Fibroblast of mammary gland (primary cell): ENCODE data around the gene MRPS18B.
"Not testable (repeated sequence)": the region's sequence is repeated elsewhere in the genome, so short reads cannot be mapped to it uniquely, and the experiment has no call there.

ENCODE experiments used
- DNase-seq: peaks from one replicate; pipeline ENCODE4 v3.0.0-alpha.2; 2010; ENCODE audit warnings: low read depth
- H3K4me3 ChIP-seq: 2 replicates; pipeline ENCODE4 v1.5.1; 2011; ENCODE audit warnings: low read depth, mild to moderate bottlenecking, low read length, moderate library complexity; ENCODE audit not compliant: control insufficient read depth
- TF ChIP-seq, protein P1 (sequence below): conservative IDR thresholded peaks from 2 replicates; pipeline ENCODE4 v1.5.1; 2011; ENCODE audit warnings: low read depth, low read length, inconsistent platforms; ENCODE audit not compliant: control insufficient read depth, insufficient read depth

Gene MRPS18B

DNA sequence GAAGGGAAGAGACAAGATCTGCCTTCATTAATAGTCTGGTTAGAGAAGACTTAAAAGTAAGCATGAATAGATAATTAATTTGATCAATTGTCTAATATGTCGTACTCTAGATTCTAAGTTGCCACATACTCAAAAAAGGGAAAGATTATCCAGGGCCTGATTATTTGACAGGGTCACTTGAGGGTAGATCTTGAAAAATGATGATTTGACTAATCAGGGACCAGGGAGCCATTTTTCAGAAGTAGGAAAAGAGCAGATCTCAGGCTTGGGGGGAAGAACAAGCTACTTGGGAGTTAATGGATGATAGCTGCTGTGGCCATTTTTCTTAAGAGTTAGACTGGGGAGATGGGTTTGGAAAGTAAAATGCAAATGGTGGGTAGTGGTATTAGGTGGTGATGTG lies 25.4 kb upstream of the MRPS18B start:
- no peak for DNase-seq
- TF ChIP-seq, protein P1, sequence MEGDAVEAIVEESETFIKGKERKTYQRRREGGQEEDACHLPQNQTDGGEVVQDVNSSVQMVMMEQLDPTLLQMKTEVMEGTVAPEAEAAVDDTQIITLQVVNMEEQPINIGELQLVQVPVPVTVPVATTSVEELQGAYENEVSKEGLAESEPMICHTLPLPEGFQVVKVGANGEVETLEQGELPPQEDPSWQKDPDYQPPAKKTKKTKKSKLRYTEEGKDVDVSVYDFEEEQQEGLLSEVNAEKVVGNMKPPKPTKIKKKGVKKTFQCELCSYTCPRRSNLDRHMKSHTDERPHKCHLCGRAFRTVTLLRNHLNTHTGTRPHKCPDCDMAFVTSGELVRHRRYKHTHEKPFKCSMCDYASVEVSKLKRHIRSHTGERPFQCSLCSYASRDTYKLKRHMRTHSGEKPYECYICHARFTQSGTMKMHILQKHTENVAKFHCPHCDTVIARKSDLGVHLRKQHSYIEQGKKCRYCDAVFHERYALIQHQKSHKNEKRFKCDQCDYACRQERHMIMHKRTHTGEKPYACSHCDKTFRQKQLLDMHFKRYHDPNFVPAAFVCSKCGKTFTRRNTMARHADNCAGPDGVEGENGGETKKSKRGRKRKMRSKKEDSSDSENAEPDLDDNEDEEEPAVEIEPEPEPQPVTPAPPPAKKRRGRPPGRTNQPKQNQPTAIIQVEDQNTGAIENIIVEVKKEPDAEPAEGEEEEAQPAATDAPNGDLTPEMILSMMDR, result no peak
- no peak overlapping the region for H3K4me3 ChIP-seq

DNA sequence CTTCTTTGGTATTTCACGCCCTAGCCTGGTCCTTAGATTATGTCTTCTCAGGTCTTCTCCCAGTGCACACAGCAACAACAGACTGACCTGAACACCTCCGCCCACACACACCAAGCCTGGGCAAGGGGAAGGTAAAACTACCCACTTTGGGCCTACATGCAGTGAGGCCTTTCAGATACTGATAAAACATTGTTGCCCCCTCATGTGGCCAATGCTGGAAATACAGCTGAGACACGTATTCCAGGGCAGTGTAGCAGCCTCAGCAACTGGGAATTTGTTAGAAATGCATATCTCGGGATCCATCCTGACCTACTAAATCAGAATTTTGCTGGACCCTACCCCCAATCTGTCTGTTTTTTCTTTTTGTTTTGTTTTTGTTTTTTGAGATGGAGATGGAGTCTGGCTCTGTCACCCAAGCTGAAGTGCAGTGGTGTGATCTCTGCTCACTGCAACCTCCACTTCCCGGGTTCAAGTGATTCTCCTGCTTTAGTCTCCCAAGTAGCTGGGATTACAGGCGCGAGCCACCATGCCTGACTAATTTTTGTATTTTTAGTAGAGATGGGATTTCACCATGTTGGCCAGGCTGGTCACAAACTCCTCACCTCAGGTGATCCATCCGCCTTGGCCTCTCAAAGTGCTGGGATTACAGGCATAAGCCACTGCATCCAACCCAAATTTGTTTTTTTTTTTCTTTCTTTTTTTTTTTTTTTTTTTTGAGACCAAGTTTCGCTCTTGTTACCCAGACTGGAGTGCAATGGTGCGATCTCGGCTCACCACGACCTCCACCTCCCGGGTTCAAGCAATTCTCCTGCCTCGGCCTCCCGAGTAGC lies 20.1 kb upstream of the MRPS18B start:
- DNase-seq, result peak; percentile 80
- not testable (repeated sequence) for H3K4me3 ChIP-seq
- TF ChIP-seq, protein P1, result peak; percentile 83

DNA sequence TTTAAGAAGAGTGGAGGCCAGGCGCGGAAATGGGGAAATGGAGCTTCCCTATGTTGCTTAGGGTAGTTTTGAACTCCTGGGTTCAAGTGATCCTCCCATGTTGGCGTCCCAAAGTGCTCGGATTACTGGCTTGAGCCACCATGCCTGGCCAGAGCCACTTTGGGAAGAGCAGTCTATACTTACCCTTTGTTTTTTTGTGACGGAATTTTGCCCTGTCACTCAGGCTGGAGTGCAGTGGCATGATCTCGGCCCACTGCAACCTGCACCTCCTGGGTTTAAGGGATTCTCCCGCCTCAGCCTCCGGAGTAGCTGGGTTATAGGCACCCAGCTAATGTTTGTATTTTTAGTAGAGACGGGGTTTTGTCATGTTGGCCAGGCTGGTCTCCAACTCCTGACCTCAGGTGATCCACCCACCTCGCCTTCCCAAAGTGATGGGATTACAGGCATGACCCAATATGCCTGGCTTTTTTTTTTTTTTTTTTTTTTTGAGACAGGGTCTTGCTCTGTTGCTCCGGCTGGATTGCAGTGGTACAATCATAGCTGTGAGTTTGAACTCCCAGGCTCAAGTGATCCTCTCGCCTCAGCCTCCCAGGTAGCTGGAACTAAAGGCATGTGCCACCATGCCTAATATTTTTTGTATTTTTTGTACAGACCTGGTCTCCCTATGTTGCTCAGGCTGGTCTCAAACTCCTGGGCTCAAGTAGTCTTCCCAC lies 18.6 kb upstream of the MRPS18B start:
- DNase-seq, result no peak
- TF ChIP-seq, protein P1, result no peak
- no peak overlapping the region for H3K4me3 ChIP-seq

DNA sequence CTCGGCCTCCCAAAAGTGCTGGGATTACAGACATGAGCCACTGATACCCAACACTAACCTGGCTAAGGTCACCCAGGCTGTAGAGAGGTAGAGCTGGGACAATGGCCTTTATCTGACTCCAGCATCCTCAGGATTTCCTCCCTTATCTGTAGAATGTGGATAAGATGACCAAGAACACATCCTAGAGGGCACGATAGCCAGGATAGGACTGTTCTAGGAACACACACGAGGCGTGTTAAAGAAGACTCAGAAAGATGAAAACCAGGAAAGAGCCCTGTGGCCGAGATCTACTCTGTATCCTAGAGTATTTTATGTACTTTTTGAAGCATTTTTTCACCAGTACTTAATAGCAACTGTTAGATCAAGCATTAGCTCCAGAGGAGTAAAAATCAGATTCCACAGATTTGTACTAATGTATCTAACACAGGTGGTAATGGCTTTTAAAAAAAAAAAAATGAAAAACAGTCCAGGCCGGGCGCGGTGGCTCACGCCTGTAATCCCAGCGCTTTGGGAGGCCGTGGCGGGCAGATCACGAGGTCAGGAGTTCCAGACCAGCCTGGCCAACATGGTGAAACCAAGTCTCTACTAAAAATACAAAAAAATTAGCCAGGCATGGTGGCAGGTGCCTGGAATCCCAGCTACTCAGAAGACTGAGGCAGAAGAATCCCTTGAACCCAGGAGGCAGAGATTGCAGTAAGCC lies 17.9 kb upstream of the MRPS18B start:
- DNase-seq, result no peak
- TF ChIP-seq, protein P1, result no peak
- H3K4me3 ChIP-seq, result no peak overlapping the region

DNA sequence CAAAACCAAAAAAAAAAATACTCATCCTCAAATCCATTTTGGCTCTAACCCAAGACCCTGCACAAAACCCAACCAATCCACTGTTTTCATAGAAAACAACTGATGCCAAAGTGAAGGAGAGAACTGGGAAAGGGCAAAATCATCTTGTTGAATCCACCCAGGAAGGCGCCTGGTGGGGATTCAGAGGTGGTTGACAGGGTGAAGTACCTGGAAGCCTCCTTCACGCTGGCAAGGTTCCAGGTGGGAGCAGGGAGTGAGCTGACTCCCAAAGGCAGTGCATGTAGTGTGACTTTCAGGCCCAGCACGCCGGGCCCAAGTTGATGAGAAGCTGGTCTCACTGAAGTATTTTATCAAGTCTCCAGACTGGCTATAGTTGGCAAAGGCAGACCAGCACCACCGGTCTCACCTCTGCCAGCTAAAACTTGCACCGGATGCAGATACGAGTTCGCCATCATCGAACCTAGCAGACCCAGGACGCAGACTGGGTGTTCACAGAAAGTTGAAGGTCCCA lies 17.1 kb upstream of the MRPS18B start:
- no peak overlapping the region for H3K4me3 ChIP-seq
- no peak for DNase-seq
- TF ChIP-seq, protein P1, result no peak

DNA sequence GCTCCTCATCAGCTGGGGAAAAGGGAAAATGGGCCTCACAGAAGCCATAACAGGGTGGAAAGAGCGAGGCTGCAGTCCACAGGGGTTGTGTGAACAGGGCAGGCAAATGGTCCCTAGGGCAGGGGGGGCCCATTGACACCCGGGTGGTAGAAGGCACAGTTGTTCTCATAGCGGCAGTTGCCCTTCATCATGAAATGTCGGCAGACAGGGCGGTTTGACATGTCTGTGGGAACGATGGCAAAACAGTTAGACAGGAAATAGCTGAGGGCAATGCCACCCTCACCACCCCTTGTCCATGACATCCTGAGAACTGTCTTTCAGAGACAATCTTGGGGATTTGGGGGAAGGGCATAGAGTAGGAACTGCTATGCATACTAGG lies 16.2 kb upstream of the MRPS18B start:
- DNase-seq, result no peak
- TF ChIP-seq, protein P1, result no peak
- no peak overlapping the region for H3K4me3 ChIP-seq
